Body of pancreas (tissue), 4 donors: Measurements from ENCODE around the gene PLEKHA3. TPM values are rescaled to one million over a fixed set of nuclear protein-coding genes. Genes with fewer than 3 reads are reported as not detected.

Experiments used
- ATAC-seq: fragments of 150-250 bp; one replicate; pipeline ENCODE4 v1.9.1; 2016
- DNase-seq, 4 donors: peaks; one replicate each; pipeline ENCODE4 v3.0.0-alpha.2; 2019
- H3K27ac ChIP-seq, 4 donors: fragments of 200-600 bp; sonication (generic); 1 replicate in 3 of 4; 2 replicates in 1 of 4; pipeline versions ENCODE4 v1.5.1 to v1.6.1; 2016 to 2019; ENCODE audit warnings: mild to moderate bottlenecking in 1 of 4, mixed read lengths in 1 of 4, moderate library complexity in 1 of 4
- H3K27me3 ChIP-seq, 2 donors: fragments of 200-600 bp; sonication (generic); one replicate each; pipeline ENCODE4 v1.6.0; 2016; ENCODE audit warnings: mild to moderate bottlenecking in 1 of 2
- H3K36me3 ChIP-seq, 2 donors: fragments of 200-600 bp; sonication (generic); replicated peaks in 1 of 2; 2 replicates each; pipeline ENCODE4 v1.5.1; 2016; ENCODE audit warnings: low read depth in 2 of 2; ENCODE audit not compliant: insufficient read depth in 1 of 2
- H3K4me1 ChIP-seq: fragments of 200-600 bp; sonication (generic); one replicate; pipeline ENCODE4 v1.6.0; 2016
- H3K4me3 ChIP-seq, 2 donors: fragments of 200-600 bp; sonication (generic); 1 replicate in 1 of 2; 2 replicates in 1 of 2; pipeline ENCODE4 v1.5.1; 2016 to 2019
- H3K9me3 ChIP-seq, 3 donors: fragments of 200-600 bp; sonication (generic); 1 replicate in 2 of 3; 2 replicates in 1 of 3; pipeline ENCODE4 v1.5.1; 2016
- CTCF ChIP-seq, 7 experiments: fragments of 450-650 bp in 4 of 7; fragments of 200-600 bp in 3 of 7; sonication (generic) in 3 of 7; IDR thresholded peaks; one replicate each; pipeline ENCODE4 v1.5.1; 2016 to 2019; ENCODE audit warnings: antibody characterized with exemption in 7 of 7
- POLR2A ChIP-seq, 3 donors: fragments of 450-650 bp; IDR thresholded peaks; one replicate each; pipeline ENCODE4 v1.6.1; 2016; ENCODE audit warnings: antibody characterized with exemption in 3 of 3, mild to moderate bottlenecking in 2 of 3
- WGBS, 2 donors: methylation state at CpG; one replicate each; pipeline ENCODE4 v1.1.5; 2017; 5-methylcytosine and 5-hydroxymethylcytosine counted together
- intact Hi-C: fragments of 100-400 bp; cut with DNase I; formaldehyde crosslinking; loops from one replicate; pipeline ENCODE4 v1.15.1; 2023
- total RNA-seq, 2 donors: library from RNA; depleted of rRNA; stranded (reverse); fragments of >200 nt; gene quantifications; one replicate each; pipeline ENCODE4 v1.1.0, GENCODE V29; 2016

The PLEKHA3 gene
- total RNA-seq, 2 donors from 2014 or later: 5.3 to 6.5 TPM

GRCh38 chr2:178484245-178485041 is 4.2 kb downstream of the PLEKHA3 start:
- peaks cover 48% of the 10 kb centered on the region for H3K4me1 ChIP-seq
- TF ChIP-seq POLR2A (IDR thresholded peaks at IDR 0.05) (no peak), CTCF (IDR thresholded peaks at IDR 0.05) (no peak)
- no peaks in the 10 kb centered on the region for H3K36me3 ChIP-seq
- intact Hi-C loops: no loop called here
- peak; percentile 68 to 78 (median 70) for DNase-seq
- 29 to 38% methylated on average over 6 of the region's 6 CpGs for WGBS, 2 donors
- H3K27me3 ChIP-seq: no peaks in the 10 kb centered on the region
- no peak overlapping the region for H3K4me3 ChIP-seq
- H3K27ac ChIP-seq: peak overlapping the region in 2 of 4 donors; percentile 23 to 42
- no peaks in the 10 kb centered on the region for H3K9me3 ChIP-seq
- ATAC-seq: no peak

GRCh38 chr2:178485356-178485755 is 5.1 kb downstream of the PLEKHA3 start:
- TF ChIP-seq POLR2A (IDR thresholded peaks at IDR 0.05) (no peak), CTCF (IDR thresholded peaks at IDR 0.05) (no peak)
- Histone ChIP-seq H3K4me3 (no peak overlapping the region), H3K27ac (no peak overlapping the region), H3K36me3 (peaks cover 0 to under 1% of the 10 kb centered on the region in 2 donors), H3K9me3 (no peaks in the 10 kb centered on the region), H3K4me1 (peaks cover 42% of the 10 kb centered on the region), H3K27me3 (no peaks in the 10 kb centered on the region)
- intact Hi-C loops: no loop called here
- ATAC-seq: no peak
- DNase-seq: no peak
- WGBS, 2 donors: 51 to 62% methylated on average over 3 of the region's 3 CpGs

- TF ChIP-seq POLR2A (IDR thresholded peaks at IDR 0.05): no peak
- TF ChIP-seq CTCF (IDR thresholded peaks at IDR 0.05): no peak
- no peak for DNase-seq
- 83 to 89% methylated on average over 6 of the region's 6 CpGs for WGBS, 2 donors
- Histone ChIP-seq H3K27ac (no peak overlapping the region), H3K4me3 (no peak overlapping the region), H3K36me3 (peaks cover 0 to 26% of the 10 kb centered on the region in 2 donors), H3K4me1 (no peaks in the 10 kb centered on the region), H3K27me3 (no peaks in the 10 kb centered on the region), H3K9me3 (no peaks in the 10 kb centered on the region)
- no peak for ATAC-seq
- intact Hi-C loops: no loop called here
Measured at GRCh38 chr2:178491612-178492011, 11.4 kb downstream of the PLEKHA3 start.

GRCh38 chr2:178496049-178496448 is 15.8 kb downstream of the PLEKHA3 start:
- ATAC-seq (no peak), DNase-seq (no peak)
- Histone ChIP-seq H3K4me1 (no peaks in the 10 kb centered on the region), H3K27ac (no peak overlapping the region), H3K36me3 (peaks cover 5 to 32% of the 10 kb centered on the region in 2 donors), H3K27me3 (no peaks in the 10 kb centered on the region), H3K9me3 (no peaks in the 10 kb centered on the region), H3K4me3 (no peak overlapping the region)
- TF ChIP-seq CTCF (IDR thresholded peaks at IDR 0.05) (no peak), POLR2A (IDR thresholded peaks at IDR 0.05) (no peak)
- intact Hi-C loops: no loop called here
- WGBS, 2 donors: 59 to 61% methylated on average over 4 of the region's 4 CpGs

- intact Hi-C loops: no loop called here
- Histone ChIP-seq H3K9me3 (no peaks in the 10 kb centered on the region), H3K27me3 (no peaks in the 10 kb centered on the region), H3K36me3 (peaks cover 5 to 31% of the 10 kb centered on the region in 2 donors), H3K4me1 (no peaks in the 10 kb centered on the region), H3K27ac (no peak overlapping the region), H3K4me3 (no peak overlapping the region)
- DNase-seq (no peak), ATAC-seq (no peak)
- TF ChIP-seq POLR2A (IDR thresholded peaks at IDR 0.05) (no peak), CTCF (IDR thresholded peaks at IDR 0.05) (no peak)
Measured at GRCh38 chr2:178498137-178498536, 17.9 kb downstream of the PLEKHA3 start.
